Right lobe of liver (tissue), 6 donors: ENCODE results near the gene SIRT2. TPM values are rescaled to one million over a fixed set of nuclear protein-coding genes. Genes with fewer than 3 reads are reported as not detected.

Experiments used
- ATAC-seq, 4 donors: fragments of 200-7000 bp; cut with Tn5 transposase; one replicate each; pipeline ENCODE4 v1.9.1; 2020; ENCODE audit warnings: mild to moderate bottlenecking in 4 of 4, moderate library complexity in 4 of 4
- DNase-seq, 3 donors: peaks; one replicate each; pipeline ENCODE4 v3.0.0-alpha.2; 2020
- H3K27ac ChIP-seq, 3 donors: fragments of 200-600 bp; one replicate each; pipeline ENCODE4 v1.8.0; 2022
- H3K27me3 ChIP-seq, 2 donors: fragments of 200-600 bp; one replicate each; pipeline ENCODE4 v1.8.0; 2022
- H3K36me3 ChIP-seq, 4 donors: fragments of 200-600 bp; sonication (generic) in 1 of 4; one replicate each; pipeline versions ENCODE4 v1.5.1 to v1.8.0; 2017 to 2022; ENCODE audit warnings: control low read depth in 1 of 4
- H3K4me1 ChIP-seq, 4 donors: fragments of 200-600 bp; sonication (generic) in 1 of 4; one replicate each; pipeline versions ENCODE4 v1.5.1 to v1.8.0; 2017 to 2022; ENCODE audit warnings: control low read depth in 1 of 4
- H3K4me3 ChIP-seq, 3 donors: fragments of 200-600 bp; one replicate each; pipeline ENCODE4 v1.8.0; 2022
- H3K9me3 ChIP-seq, 4 donors: fragments of 200-600 bp; sonication (generic) in 1 of 4; one replicate each; pipeline versions ENCODE4 v1.5.1 to v1.8.0; 2017 to 2022; ENCODE audit warnings: control low read depth in 1 of 4
- CTCF ChIP-seq, 4 donors: fragments of 200-600 bp in 3 of 4; fragments of 450-650 bp in 1 of 4; IDR thresholded peaks; one replicate each; pipeline versions ENCODE4 v1.5.1 to v1.8.0; 2016 to 2022; ENCODE audit warnings: antibody characterized with exemption in 4 of 4, mild to moderate bottlenecking in 2 of 4
- POLR2A ChIP-seq: fragments of 450-650 bp; IDR thresholded peaks from one replicate; pipeline ENCODE4 v1.6.1; 2017; ENCODE audit warnings: antibody characterized with exemption, mild to moderate bottlenecking
- WGBS: methylation state at CpG from one replicate; pipeline ENCODE4 v1.1.6; 2018; ENCODE audit warnings: low coverage, low lambda C conversion rate; ENCODE audit not compliant: insufficient coverage; ENCODE audit errors: missing lambda C conversion rate; 5-methylcytosine and 5-hydroxymethylcytosine counted together
- intact Hi-C, 2 donors: fragments of 100-400 bp; cut with DNase I; formaldehyde crosslinking; loops; one replicate each; pipeline versions ENCODE4 v1.11.2 to v1.14.1; 2022
- total RNA-seq, 6 experiments: library from RNA; depleted of rRNA in 2 of 6; stranded (reverse); fragments of >200 nt in 2 of 6; fragmentation: NEBNext Ultra II Directional in 3 of 6; extraction: Animal tissue kit (Norgen Biotek cat#: 25700) in 3 of 6; gene quantifications; one replicate each; pipeline versions ENCODE4 v1.1.0 to v1.2.4, GENCODE V29; 2016 to 2023
- donor health status: DM: no; HTN: yes; CAD: no.
- donor health status: DM: no; HTN: no; CAD: no.
- donor health status: DM: no; HTN: no; CAD: no.
- donor health status: DM: no; HTN: yes; CAD: no.
- donor health status: DM: no; HTN: yes; CAD: no.

The SIRT2 gene
- total RNA-seq, 6 experiments from 2014 or later = 28.6 to 62.0 (median 32.5) TPM

GRCh38 chr19:38840583-38840968, 58.8 kb downstream of the SIRT2 start:
- 90% methylated on average over 4 of the region's 5 CpGs for WGBS
- no peaks in the 10 kb centered on the region for H3K9me3 ChIP-seq
- peaks cover 0 to 85% (median 41%) of the 10 kb centered on the region in 4 donors for H3K4me1 ChIP-seq
- H3K27me3 ChIP-seq = no peaks in the 10 kb centered on the region
- H3K27ac ChIP-seq = peak overlapping the region in 1 of 3 donors; percentile 62
- DNase-seq = peak in 2 of 3 donors; percentile 13 to 21
- H3K36me3 ChIP-seq = peaks cover 26 to 99% (median 66%) of the 10 kb centered on the region in 4 donors
- ATAC-seq = no peak
- TF ChIP-seq POLR2A (no peak), CTCF (IDR thresholded peaks at IDR 0.05) (no peak)
- intact Hi-C loops = no loop called here
- H3K4me3 ChIP-seq = no peak overlapping the region

- Histone ChIP-seq H3K9me3 (no peaks in the 10 kb centered on the region), H3K27ac (peak overlapping the region in 1 of 3 donors; percentile 62), H3K4me1 (peaks cover 0 to 85% (median 43%) of the 10 kb centered on the region in 4 donors), H3K27me3 (no peaks in the 10 kb centered on the region), H3K4me3 (no peak overlapping the region), H3K36me3 (peaks cover 22 to 94% (median 60%) of the 10 kb centered on the region in 4 donors)
- ATAC-seq (no peak), DNase-seq (peak in 2 of 3 donors; percentile 21 to 49)
- WGBS = 83% methylated on average over 18 of the region's 28 CpGs
- TF ChIP-seq POLR2A (no peak), CTCF (IDR thresholded peaks at IDR 0.05) (no peak)
- intact Hi-C loops = no loop called here
Observed at GRCh38 chr19:38839816-38840582, 59.4 kb downstream of the SIRT2 start.

GRCh38 chr19:38838986-38839761, 60.2 kb downstream of the SIRT2 start:
- Histone ChIP-seq H3K4me3 (no peak overlapping the region), H3K4me1 (peaks cover 0 to 82% (median 41%) of the 10 kb centered on the region in 4 donors), H3K27me3 (no peaks in the 10 kb centered on the region), H3K36me3 (peaks cover 19 to 86% (median 52%) of the 10 kb centered on the region in 4 donors), H3K9me3 (no peaks in the 10 kb centered on the region), H3K27ac (peak overlapping the region in 2 of 3 donors; percentile 42 to 62)
- ATAC-seq (no peak), DNase-seq (peak in 1 of 3 donors; percentile 5)
- WGBS = 75% methylated on average over 10 of the region's 12 CpGs
- intact Hi-C loops = no loop called here
- TF ChIP-seq CTCF (IDR thresholded peaks at IDR 0.05) (no peak), POLR2A (no peak)

GRCh38 chr19:38838208-38838985, 61.0 kb downstream of the SIRT2 start:
- Histone ChIP-seq H3K4me3 (no peak overlapping the region), H3K36me3 (peaks cover 12 to 78% (median 45%) of the 10 kb centered on the region in 4 donors), H3K9me3 (no peaks in the 10 kb centered on the region), H3K27me3 (no peaks in the 10 kb centered on the region), H3K4me1 (peaks cover 0 to 74% (median 37%) of the 10 kb centered on the region in 4 donors), H3K27ac (peak overlapping the region; percentile 42 to 81 (median 62))
- intact Hi-C loops = no loop called here
- 62% methylated on average over 3 of the region's 19 CpGs for WGBS
- peak in 2 of 3 donors; percentile 21 to 38 for DNase-seq
- TF ChIP-seq POLR2A (no peak), CTCF (IDR thresholded peaks at IDR 0.05) (no peak)
- peak in 2 of 4 donors; percentile 2 to 32 for ATAC-seq
